K562 (cell line): ENCODE results near the gene CREBL2. TPM values are rescaled to one million over a fixed set of nuclear protein-coding genes. Genes with fewer than 3 reads are reported as not detected.

Experiments used
- ATAC-seq: fragments of 200-7000 bp; cut with Tn5 transposase; 3 replicates; pipeline ENCODE4 v1.9.1; 2020; ENCODE audit warnings: moderate library complexity
- BruUV-seq: library from RNA; stranded (reverse); fragments of 400-500 nt; replicated peaks from 2 replicates; lab custom pipeline; 2021; lab: Mats Ljungman, UMichigan
- CTCF ChIA-PET: fragments of 300-600 bp; formaldehyde crosslinking; extraction: SDS; loops from one replicate; lab custom pipeline; 2021; ENCODE audit warnings: low intra/inter-chr PET ratio; lab: Yijun Ruan, JAX
- POLR2A ChIA-PET: fragments of 300-600, 350-650 bp; sonication (Branson Sonifier 250); formaldehyde crosslinking; extraction: SDS; loops from one replicate; lab custom pipeline; 2021; ENCODE audit warnings: antibody characterized with exemption, inconsistent platforms; lab: Yijun Ruan, JAX
- DNase-seq, 4 experiments: peaks; one replicate each; pipeline versions ENCODE4 v3.0.0 to v3.0.0-alpha.2; 2011 to 2018; ENCODE audit warnings: low spot score in 3 of 4, mixed read lengths in 3 of 4; ENCODE audit errors: extremely low read depth in 1 of 4
- FAIRE-seq: peaks from 2 replicates; lab custom pipeline; 2011; peaks lifted over from hg19 to GRCh38; lab: Jason Lieb, UNC
- H2AFZ ChIP-seq: 2 replicates; pipeline ENCODE4 v1.6.0; 2011; ENCODE audit warnings: low read depth, low read length, control low read depth, inconsistent platforms
- H3K27ac ChIP-seq: fragments of 200-600 bp; 3 replicates; pipeline ENCODE4 v1.8.0; 2011; ENCODE audit warnings: low read depth, mild to moderate bottlenecking, control low read depth, inconsistent platforms, low read length, moderate library complexity, mixed read lengths; ENCODE audit errors: extremely low read depth
- H3K27me3 ChIP-seq, 2 experiments: fragments of 300-600 bp in 1 of 2; 2 replicates in 1 of 2; 3 replicates in 1 of 2; pipeline versions ENCODE4 v1.6.0 to v1.8.0; 2011; ENCODE audit warnings: inconsistent platforms in 2 of 2, low read length in 2 of 2, mild to moderate bottlenecking in 1 of 2, mixed read lengths in 1 of 2, moderate library complexity in 1 of 2; ENCODE audit not compliant: control insufficient read depth in 2 of 2, insufficient read depth in 2 of 2
- H3K36me3 ChIP-seq: fragments of 300-600 bp; 3 replicates; pipeline ENCODE4 v1.8.0; 2011; ENCODE audit warnings: mild to moderate bottlenecking, low read length, inconsistent platforms; ENCODE audit not compliant: control insufficient read depth, insufficient read depth
- H3K4me1 ChIP-seq, 2 experiments: fragments of 200-600 bp in 1 of 2; replicated peaks in 1 of 2; 2 replicates in 1 of 2; 3 replicates in 1 of 2; pipeline versions ENCODE4 v1.5.1 to v1.8.0; 2011; ENCODE audit warnings: inconsistent platforms in 2 of 2, low read length in 2 of 2, mild to moderate bottlenecking in 1 of 2, mixed read lengths in 1 of 2, moderate library complexity in 1 of 2; ENCODE audit not compliant: control insufficient read depth in 2 of 2, insufficient read depth in 2 of 2
- H3K4me2 ChIP-seq: 2 replicates; pipeline ENCODE4 v1.6.1; 2011; ENCODE audit warnings: low read length, control low read depth, inconsistent platforms, mixed read lengths; ENCODE audit not compliant: insufficient read depth
- H3K4me3 ChIP-seq: fragments of 200-600 bp; sonication (generic), shearing (Covaris generic); 2 replicates; pipeline ENCODE4 v1.5.1; 2016; ENCODE audit warnings: control low read depth, inconsistent platforms
- H3K79me2 ChIP-seq: fragments of 200-600 bp; 3 replicates; pipeline ENCODE4 v1.8.0; 2011; ENCODE audit warnings: low read length, inconsistent platforms; ENCODE audit not compliant: control insufficient read depth, insufficient read depth
- H3K9ac ChIP-seq, 2 experiments: 2 replicates each; pipeline versions ENCODE4 v1.6.0 to v1.6.1; 2011; ENCODE audit warnings: low read depth in 2 of 2, low read length in 2 of 2, control low read depth in 1 of 2, inconsistent platforms in 1 of 2, mild to moderate bottlenecking in 1 of 2, mixed read lengths in 1 of 2; ENCODE audit not compliant: insufficient read depth in 1 of 2
- H3K9me1 ChIP-seq: one replicate; pipeline ENCODE4 v1.6.0; 2011; ENCODE audit warnings: inconsistent platforms, mild to moderate bottlenecking, low read length, moderate library complexity; ENCODE audit not compliant: control insufficient read depth, insufficient read depth
- H3K9me3 ChIP-seq: replicated peaks from 2 replicates; pipeline ENCODE4 v1.5.1; 2011; ENCODE audit warnings: low read depth, low read length, inconsistent platforms; ENCODE audit not compliant: control insufficient read depth, insufficient read depth
- H4K20me1 ChIP-seq: replicated peaks from 2 replicates; pipeline ENCODE4 v1.6.1; 2011; ENCODE audit warnings: low read length, inconsistent platforms, mixed read lengths; ENCODE audit not compliant: control insufficient read depth, insufficient read depth
- CBX3 ChIP-seq, 2 experiments: IDR thresholded peaks; 1 replicate in 1 of 2; 2 replicates in 1 of 2; pipeline ENCODE4 v1.6.1; 2012; ENCODE audit warnings: inconsistent platforms in 2 of 2, low read length in 2 of 2, borderline replicate concordance in 1 of 2, control low read depth in 1 of 2
- HMG20B ChIP-seq: fragments of 250-450 bp; sonication (Bioruptor Pico); IDR thresholded peaks from 2 replicates; pipeline ENCODE4 v1.5.0; 2021; ENCODE audit warnings: mild to moderate bottlenecking
- HNRNPLL ChIP-seq: fragments of 200-400 bp; formaldehyde crosslinking; IDR thresholded peaks from 2 replicates; pipeline ENCODE4 v1.6.1; 2017; ENCODE audit warnings: low read length, low read depth, mild to moderate bottlenecking; ENCODE audit not compliant: poor library complexity, severe bottlenecking
- HSF4 ChIP-seq: fragments of 250-450 bp; sonication (Bioruptor Pico); IDR thresholded peaks from 2 replicates; pipeline ENCODE4 v2.1.2; 2022; ENCODE audit warnings: mild to moderate bottlenecking, moderate library complexity, borderline replicate concordance
- MBD2 ChIP-seq: sonication (generic); IDR thresholded peaks from 2 replicates; pipeline ENCODE4 v1.6.1; 2016; ENCODE audit warnings: low read depth, borderline replicate concordance
- NFE2 ChIP-seq: IDR thresholded peaks from 2 replicates; pipeline ENCODE4 v1.6.1; 2014; ENCODE audit warnings: antibody characterized with exemption, low read depth
- NR2F6 ChIP-seq: fragments of 450-650 bp; formaldehyde crosslinking; IDR thresholded peaks from 2 replicates; pipeline ENCODE4 v1.4.0; 2020; ENCODE audit warnings: mild to moderate bottlenecking
- SP1 ChIP-seq: sonication (generic); formaldehyde crosslinking; IDR thresholded peaks from 2 replicates; pipeline ENCODE4 v1.8.1; 2022; ENCODE audit warnings: mild to moderate bottlenecking, missing genetic modification reagents
- ZNF24 ChIP-seq: fragments of 450-650 bp; IDR thresholded peaks from 2 replicates; pipeline ENCODE4 v1.6.1; 2016
- ZNF3 ChIP-seq: fragments of 250-450 bp; sonication (Bioruptor Pico); IDR thresholded peaks from 2 replicates; pipeline ENCODE4 v1.5.0; 2021; ENCODE audit warnings: mild to moderate bottlenecking, moderate library complexity
- WGBS: fragments of 100-300 bp; shearing (Covaris generic); methylation state at CpG from one replicate; pipeline ENCODE4 v1.1.6; 2016; ENCODE audit warnings: low coverage, mixed read lengths; ENCODE audit not compliant: insufficient coverage; ENCODE audit errors: missing lambda C conversion rate; 5-methylcytosine and 5-hydroxymethylcytosine counted together
- in situ Hi-C: fragments of 300-500 bp; cut with MboI; formaldehyde crosslinking; loops from 4 replicates; pipeline ENCODE4 v1.15.0; 2018; ENCODE audit warnings: inconsistent platforms, mixed read lengths
- intact Hi-C: fragments of 100-400 bp; cut with micrococcal nuclease; formaldehyde crosslinking; loops from 2 replicates; pipeline ENCODE4 v1.14.2; 2022
- polyA plus RNA-seq, 8 experiments: library from polyadenylated mRNA; depleted of rRNA in 4 of 8; stranded (reverse) in 5 of 8; unstranded in 3 of 8; fragments of >200 nt; fragmentation: Nextera tagmentation in 2 of 8; fragmentation: Illumina TruSeq in 1 of 8; extraction: Ambion mirVana in 2 of 8; extraction: Trizol in 1 of 8; gene quantifications; 2 replicates each; pipeline versions ENCODE4 v1.2.1 to v1.2.3, GENCODE V29; 2011 to 2014; ENCODE audit warnings: inconsistent platforms in 1 of 8, missing spikeins in 1 of 8
- total RNA-seq, 7 experiments: library from RNA; depleted of rRNA in 6 of 7; stranded (reverse); fragments of >200 nt in 6 of 7; fragmentation: Illumina TruSeq in 2 of 7; extraction: Trizol in 2 of 7; gene quantifications; 2 replicates each; pipeline versions ENCODE4 v1.2.1 to v1.2.3, GENCODE V29; 2011 to 2021; ENCODE audit warnings: low replicate concordance in 1 of 7
- TF ChIP-seq, protein P1 (sequence below): sonication (generic); formaldehyde crosslinking; IDR thresholded peaks from 2 replicates; pipeline ENCODE4 v1.9.0; 2022; ENCODE audit warnings: mild to moderate bottlenecking, missing genetic modification reagents
- TF ChIP-seq, protein P2 (sequence below): fragments of 450-650 bp; IDR thresholded peaks from 2 replicates; pipeline ENCODE4 v1.6.1; 2016; ENCODE audit warnings: low read depth
- TF ChIP-seq, protein P3 (sequence below): sonication (generic); formaldehyde crosslinking; IDR thresholded peaks from 2 replicates; pipeline ENCODE4 v1.8.1; 2022; ENCODE audit warnings: missing genetic modification reagents

The CREBL2 gene
- total and polyA plus RNA-seq, 9 of the 15 experiments (the other 6 are each of a cell fraction or from before 2014, with no cell fraction given), result 1.7 to 7.3 (median 5.2) TPM

- Histone ChIP-seq H3K27me3 (no peaks in the 10 kb centered on the region), H3K27ac (no peak overlapping the region), H3K4me3 (no peak overlapping the region), H3K9me1 (no peaks in the 10 kb centered on the region), H3K9ac (no peak overlapping the region), H3K4me1 (no peaks in the 10 kb centered on the region; a peak in 1 of 5 replicates), H3K79me2 (no peaks in the 10 kb centered on the region), H3K9me3 (no peaks in the 10 kb centered on the region), H3K36me3 (no peaks in the 10 kb centered on the region), H2AFZ (no peak overlapping the region), H4K20me1 (no peaks in the 10 kb centered on the region)
- BruUV-seq, result no TSS peak
- in situ Hi-C loops (no loop called here), intact Hi-C loops (no loop called here)
- CTCF ChIA-PET, result no interaction called here
- no peak for ATAC-seq
- POLR2A ChIA-PET, result no interaction called here
- WGBS, result 2% methylated on average over 3 of the region's 3 CpGs
- TF ChIP-seq, protein P1, sequence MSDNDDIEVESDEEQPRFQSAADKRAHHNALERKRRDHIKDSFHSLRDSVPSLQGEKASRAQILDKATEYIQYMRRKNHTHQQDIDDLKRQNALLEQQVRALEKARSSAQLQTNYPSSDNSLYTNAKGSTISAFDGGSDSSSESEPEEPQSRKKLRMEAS (CRISPR knock-in tag), result no peak
- no peak for TF ChIP-seq NR2F6 (CRISPR knock-in tag)
- no peak for TF ChIP-seq MBD2
- no peak for TF ChIP-seq NFE2
- TF ChIP-seq ZNF3 (CRISPR knock-in tag), result no peak
- TF ChIP-seq ZNF24, result no peak
- no peak for TF ChIP-seq HMG20B (CRISPR knock-in tag)
- no peak for TF ChIP-seq HNRNPLL
- TF ChIP-seq, protein P2, sequence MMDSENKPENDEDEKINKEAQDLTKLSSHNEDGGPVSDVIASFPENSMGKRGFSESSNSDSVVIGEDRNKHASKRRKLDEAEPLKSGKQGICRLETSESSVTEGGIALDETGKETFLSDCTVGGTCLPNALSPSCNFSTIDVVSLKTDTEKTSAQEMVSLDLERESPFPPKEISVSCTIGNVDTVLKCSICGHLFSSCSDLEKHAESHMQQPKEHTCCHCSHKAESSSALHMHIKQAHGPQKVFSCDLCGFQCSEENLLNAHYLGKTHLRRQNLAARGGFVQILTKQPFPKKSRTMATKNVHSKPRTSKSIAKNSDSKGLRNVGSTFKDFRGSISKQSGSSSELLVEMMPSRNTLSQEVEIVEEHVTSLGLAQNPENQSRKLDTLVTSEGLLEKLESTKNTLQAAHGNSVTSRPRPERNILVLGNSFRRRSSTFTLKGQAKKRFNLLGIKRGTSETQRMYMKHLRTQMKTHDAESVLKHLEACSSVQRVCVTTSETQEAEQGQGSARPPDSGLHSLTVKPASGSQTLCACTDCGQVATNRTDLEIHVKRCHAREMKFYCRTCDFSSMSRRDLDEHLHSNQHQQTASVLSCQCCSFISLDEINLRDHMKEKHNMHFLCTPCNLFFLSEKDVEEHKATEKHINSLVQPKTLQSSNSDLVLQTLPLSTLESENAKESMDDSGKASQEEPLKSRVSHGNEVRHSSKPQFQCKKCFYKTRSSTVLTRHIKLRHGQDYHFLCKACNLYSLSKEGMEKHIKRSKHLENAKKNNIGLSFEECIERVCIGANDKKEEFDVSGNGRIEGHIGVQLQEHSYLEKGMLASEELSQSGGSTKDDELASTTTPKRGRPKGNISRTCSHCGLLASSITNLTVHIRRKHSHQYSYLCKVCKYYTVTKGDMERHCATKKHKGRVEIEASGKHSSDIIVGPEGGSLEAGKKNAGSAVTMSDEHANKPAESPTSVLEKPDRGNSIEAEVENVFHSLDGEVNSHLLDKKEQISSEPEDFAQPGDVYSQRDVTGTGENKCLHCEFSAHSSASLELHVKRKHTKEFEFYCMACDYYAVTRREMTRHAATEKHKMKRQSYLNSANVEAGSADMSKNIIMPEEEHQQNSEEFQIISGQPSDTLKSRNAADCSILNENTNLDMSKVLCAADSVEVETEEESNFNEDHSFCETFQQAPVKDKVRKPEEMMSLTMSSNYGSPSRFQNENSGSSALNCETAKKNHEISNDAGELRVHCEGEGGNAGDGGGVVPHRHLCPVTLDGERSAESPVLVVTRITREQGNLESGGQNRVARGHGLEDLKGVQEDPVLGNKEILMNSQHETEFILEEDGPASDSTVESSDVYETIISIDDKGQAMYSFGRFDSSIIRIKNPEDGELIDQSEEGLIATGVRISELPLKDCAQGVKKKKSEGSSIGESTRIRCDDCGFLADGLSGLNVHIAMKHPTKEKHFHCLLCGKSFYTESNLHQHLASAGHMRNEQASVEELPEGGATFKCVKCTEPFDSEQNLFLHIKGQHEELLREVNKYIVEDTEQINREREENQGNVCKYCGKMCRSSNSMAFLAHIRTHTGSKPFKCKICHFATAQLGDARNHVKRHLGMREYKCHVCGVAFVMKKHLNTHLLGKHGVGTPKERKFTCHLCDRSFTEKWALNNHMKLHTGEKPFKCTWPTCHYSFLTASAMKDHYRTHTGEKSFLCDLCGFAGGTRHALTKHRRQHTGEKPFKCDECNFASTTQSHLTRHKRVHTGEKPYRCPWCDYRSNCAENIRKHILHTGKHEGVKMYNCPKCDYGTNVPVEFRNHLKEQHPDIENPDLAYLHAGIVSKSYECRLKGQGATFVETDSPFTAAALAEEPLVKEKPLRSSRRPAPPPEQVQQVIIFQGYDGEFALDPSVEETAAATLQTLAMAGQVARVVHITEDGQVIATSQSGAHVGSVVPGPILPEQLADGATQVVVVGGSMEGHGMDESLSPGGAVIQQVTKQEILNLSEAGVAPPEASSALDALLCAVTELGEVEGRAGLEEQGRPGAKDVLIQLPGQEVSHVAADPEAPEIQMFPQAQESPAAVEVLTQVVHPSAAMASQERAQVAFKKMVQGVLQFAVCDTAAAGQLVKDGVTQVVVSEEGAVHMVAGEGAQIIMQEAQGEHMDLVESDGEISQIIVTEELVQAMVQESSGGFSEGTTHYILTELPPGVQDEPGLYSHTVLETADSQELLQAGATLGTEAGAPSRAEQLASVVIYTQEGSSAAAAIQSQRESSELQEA, result no peak
- TF ChIP-seq SP1 (CRISPR knock-in tag), result no peak
- no peak for TF ChIP-seq CBX3 (IDR thresholded peaks at IDR 0.05; ENCODE audit: borderline replicate concordance in 1 of 2, low read length in 2 of 2)
- TF ChIP-seq, protein P3, sequence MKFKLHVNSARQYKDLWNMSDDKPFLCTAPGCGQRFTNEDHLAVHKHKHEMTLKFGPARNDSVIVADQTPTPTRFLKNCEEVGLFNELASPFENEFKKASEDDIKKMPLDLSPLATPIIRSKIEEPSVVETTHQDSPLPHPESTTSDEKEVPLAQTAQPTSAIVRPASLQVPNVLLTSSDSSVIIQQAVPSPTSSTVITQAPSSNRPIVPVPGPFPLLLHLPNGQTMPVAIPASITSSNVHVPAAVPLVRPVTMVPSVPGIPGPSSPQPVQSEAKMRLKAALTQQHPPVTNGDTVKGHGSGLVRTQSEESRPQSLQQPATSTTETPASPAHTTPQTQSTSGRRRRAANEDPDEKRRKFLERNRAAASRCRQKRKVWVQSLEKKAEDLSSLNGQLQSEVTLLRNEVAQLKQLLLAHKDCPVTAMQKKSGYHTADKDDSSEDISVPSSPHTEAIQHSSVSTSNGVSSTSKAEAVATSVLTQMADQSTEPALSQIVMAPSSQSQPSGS (CRISPR knock-in tag), result no peak
- no peak for TF ChIP-seq HSF4
- TF ChIP-seq, all 486 proteins: peak for 0
- FAIRE-seq (no peak), DNase-seq (no peak)
- no peak overlapping the region for H3K4me2 ChIP-seq
These were observed 72.0 kb downstream of the CREBL2 start for GRCh38 chr12:12683725-12684124.
